GM12801 (cell line): Measurements from ENCODE around the gene PARP15.

Experiments
- CTCF ChIP-seq: IDR thresholded peaks from one replicate; pipeline ENCODE4 v1.5.1; 2011; ENCODE audit warnings: control low read depth; ENCODE audit not compliant: insufficient read length; ENCODE audit errors: extremely low read depth

The PARP15 gene

GRCh38 chr3:122559906-122560305, 17.5 kb upstream of the PARP15 start:
- no peak for TF ChIP-seq CTCF

DNA sequence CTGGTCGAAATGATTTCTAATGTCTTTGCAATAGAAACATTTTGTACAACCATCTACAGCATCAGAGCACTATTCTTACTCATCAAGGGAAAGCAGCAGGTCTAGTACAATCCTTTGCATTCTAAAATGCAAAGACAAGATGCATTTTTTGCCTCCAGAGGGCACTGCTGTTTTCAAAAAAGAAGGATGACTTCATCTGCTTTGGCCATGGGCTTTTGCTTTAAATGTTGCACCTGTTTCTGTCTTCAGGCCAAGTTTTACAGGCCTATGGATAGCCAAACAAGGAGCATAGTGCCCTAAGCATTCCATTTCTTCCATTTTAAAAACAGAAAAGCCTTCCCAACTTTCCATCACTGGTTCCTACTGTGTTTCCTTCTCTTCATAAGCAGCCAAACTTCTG, 16.8 kb upstream of the PARP15 start:
- no peak for TF ChIP-seq CTCF

DNA sequence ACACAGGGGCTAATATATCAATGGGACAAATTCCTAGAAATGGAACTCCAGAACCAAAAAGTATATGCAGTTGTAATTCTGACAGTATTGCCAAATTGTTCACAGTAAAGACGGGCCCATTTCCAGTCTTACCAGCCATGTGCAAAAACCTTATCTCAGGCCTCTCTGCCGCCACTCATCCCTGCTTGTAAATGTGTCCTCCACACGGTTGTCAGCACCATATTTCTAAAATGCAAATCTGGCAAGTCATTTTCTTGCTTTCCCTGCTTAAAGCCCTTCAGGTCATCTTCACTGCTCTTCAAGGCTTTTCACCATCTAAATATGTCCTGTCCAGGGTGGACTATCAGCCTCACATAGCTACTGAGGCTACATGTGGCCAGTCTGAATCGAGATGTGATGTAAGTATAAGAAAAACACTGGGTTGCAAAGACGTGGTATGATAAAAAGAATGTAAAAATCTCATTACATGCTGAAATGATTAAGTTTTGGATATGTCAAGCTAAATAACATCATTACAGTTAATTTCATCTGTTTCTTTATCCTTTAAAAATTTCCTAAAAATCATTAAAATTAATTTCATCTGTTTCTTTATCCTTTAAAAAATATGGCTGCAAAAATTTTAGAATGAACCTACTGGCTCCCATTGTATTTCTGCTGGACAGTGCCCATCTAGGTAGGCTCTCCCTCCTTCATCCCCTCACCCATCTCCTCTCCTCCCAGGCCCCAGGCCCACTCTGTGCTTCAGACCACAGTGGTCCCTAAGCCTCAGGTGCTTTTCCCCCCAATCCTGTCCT, 14.3 kb upstream of the PARP15 start:
- no peak for TF ChIP-seq CTCF

DNA sequence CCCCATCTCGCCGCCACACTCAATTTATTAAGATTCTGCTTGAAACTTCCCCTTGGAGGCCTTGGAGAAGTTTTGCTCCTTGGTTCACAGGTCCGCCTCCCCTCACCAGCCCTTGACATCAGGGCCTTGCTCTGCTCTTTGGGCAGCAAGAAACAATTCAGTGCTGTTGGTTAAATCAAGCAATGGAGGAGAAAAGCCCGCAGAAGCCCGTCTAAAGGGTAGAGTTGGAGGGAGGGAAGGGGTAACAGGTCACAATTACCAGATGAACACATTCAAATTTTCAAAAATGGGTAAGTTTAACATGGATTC, 13.8 kb upstream of the PARP15 start:
- TF ChIP-seq CTCF = no peak

DNA sequence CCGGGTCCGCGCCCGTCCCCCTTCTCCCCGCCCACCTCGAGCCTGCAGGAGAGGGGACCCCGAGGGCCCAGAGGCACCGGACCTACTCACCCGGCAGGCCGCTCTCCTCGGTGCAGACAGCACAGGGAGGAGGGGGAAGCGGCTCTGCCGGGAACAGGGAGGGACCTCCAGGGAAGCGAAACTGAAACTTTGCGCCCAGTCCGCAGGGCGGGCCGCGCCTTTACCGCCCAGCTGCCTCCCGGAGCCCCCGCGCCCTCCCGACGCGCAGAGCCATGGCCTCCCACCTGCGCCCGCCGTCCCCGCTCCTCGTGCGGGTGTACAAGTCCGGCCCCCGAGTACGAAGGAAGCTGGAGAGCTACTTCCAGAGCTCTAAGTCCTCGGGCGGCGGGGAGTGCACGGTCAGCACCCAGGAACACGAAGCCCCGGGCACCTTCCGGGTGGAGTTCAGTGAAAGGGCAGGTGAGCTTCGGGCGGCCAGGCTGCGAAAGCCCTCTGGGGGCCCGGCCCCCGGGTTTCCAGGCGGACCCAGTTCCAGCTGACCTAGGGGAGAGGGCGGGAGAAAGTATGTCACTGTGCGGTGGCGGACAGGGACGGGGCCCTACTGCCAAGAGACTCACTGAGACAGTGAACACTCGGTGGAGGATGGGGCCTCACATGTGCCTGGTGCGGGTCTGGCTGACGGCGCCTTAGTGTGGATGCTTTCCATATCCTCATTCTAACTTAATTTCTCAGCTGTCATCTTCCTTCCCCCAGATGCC, 13.1 kb upstream of the PARP15 start, which contains the start of the genes DTX3L and PARP9:
Gene DTX3L, plus strand, starts transcription at position 184 of the 758 bp plus-strand sequence. Its CDS starts 89 bp downstream, at position 273.
Gene PARP9, minus strand, starts transcription at position 146 of the 758 bp plus-strand sequence. CDS start 4,680 bp downstream, outside the sequence.
- no peak for TF ChIP-seq CTCF

DNA sequence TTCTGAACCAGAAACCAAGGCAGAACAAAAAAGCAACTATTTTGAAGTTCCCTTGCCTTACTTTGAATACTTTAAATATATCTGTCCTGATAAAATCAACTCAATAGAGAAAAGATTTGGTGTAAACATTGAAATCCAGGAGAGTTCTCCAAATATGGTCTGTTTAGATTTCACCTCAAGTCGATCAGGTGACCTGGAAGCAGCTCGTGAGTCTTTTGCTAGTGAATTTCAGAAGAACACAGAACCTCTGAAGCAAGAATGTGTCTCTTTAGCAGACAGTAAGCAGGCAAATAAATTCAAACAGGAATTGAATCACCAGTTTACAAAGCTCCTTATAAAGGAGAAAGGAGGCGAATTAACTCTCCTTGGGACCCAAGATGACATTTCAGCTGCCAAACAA, 8.7 kb upstream of the PARP15 start:
- no peak for TF ChIP-seq CTCF

- TF ChIP-seq CTCF = no peak
These were observed 4.5 kb upstream of the PARP15 start for GRCh38 chr3:122572940-122573412.
